Mammary epithelial cell (primary cell): ENCODE results near the gene MAML3.

Experiments used
- EZH2 ChIP-seq: IDR thresholded peaks from 2 replicates; pipeline ENCODE4 v1.6.1; 2012; ENCODE audit warnings: low read length, inconsistent platforms, borderline replicate concordance
- TF ChIP-seq, protein P1 (sequence below), 2 donors: IDR thresholded peaks in 1 of 2; conservative IDR thresholded peaks in 1 of 2; 2 replicates each; pipeline ENCODE4 v1.5.1; 2011 to 2012; ENCODE audit warnings: inconsistent platforms in 2 of 2, low read length in 2 of 2, mild to moderate bottlenecking in 2 of 2, control low read depth in 1 of 2, low read depth in 1 of 2; ENCODE audit not compliant: insufficient read depth in 1 of 2; ENCODE audit errors: extremely low read depth in 1 of 2

GRCh38 chr4:139919521-139919920 lies 234.5 kb downstream of the MAML3 start:
- TF ChIP-seq, protein P1, sequence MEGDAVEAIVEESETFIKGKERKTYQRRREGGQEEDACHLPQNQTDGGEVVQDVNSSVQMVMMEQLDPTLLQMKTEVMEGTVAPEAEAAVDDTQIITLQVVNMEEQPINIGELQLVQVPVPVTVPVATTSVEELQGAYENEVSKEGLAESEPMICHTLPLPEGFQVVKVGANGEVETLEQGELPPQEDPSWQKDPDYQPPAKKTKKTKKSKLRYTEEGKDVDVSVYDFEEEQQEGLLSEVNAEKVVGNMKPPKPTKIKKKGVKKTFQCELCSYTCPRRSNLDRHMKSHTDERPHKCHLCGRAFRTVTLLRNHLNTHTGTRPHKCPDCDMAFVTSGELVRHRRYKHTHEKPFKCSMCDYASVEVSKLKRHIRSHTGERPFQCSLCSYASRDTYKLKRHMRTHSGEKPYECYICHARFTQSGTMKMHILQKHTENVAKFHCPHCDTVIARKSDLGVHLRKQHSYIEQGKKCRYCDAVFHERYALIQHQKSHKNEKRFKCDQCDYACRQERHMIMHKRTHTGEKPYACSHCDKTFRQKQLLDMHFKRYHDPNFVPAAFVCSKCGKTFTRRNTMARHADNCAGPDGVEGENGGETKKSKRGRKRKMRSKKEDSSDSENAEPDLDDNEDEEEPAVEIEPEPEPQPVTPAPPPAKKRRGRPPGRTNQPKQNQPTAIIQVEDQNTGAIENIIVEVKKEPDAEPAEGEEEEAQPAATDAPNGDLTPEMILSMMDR (conservative IDR thresholded peaks at IDR 0.05 in 1 of 2, IDR thresholded peaks at IDR 0.05 in 1 of 2; ENCODE audit: extremely low read depth in 1 of 2, insufficient read depth in 1 of 2, low read depth in 1 of 2, low read length in 2 of 2): no peak
- no peak for TF ChIP-seq EZH2
